EL (cell line): ENCODE results near the gene RTBDN.

Source experiments
- DNase-seq: peaks from one replicate; pipeline ENCODE4 v3.0.0-alpha.2; 2016

Gene RTBDN

GRCh38 chr19:12791345-12792050 is 42.9 kb downstream of the RTBDN start, which contains the start of gene JUNB:
Gene JUNB, plus strand, starts transcription at chr19:12791486. Its CDS starts 286 bp downstream, at chr19:12791772.
- DNase-seq: peak; percentile 97

DNA sequence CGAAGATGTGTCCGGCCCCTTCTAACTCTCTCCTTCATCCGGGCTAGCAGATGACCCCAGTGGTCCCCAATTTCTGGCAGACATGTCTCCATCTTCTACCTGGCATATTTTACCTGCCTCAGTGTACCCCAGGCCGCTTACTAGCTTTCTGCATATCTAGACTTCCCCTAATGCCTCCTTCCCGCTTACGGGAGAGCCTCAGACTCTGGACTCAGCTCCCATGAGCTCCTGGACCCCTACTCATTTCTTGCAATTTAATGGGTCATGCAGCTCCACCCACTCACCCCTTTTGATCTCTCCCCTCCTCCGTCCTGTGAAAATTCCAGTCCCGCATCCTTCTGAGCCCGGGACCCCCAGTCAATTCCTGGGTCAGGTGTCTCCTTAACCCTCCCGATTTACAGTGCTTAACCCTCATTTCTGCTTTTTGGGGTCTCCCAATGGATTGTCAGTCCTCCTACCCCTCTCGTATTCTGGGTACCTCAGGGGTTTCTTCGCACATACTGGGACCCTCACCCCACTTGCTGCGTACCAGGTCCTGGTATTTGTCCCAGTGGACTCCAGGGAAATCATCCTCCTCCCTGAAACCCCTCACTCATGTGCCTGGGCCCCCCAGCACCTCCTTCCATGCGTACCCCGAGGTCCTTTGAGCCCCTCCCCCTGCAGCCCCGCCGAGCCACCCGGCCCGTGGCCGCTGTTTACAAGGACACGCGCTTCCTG is 43.6 kb downstream of the RTBDN start:
- peak; percentile 25 for DNase-seq

DNA sequence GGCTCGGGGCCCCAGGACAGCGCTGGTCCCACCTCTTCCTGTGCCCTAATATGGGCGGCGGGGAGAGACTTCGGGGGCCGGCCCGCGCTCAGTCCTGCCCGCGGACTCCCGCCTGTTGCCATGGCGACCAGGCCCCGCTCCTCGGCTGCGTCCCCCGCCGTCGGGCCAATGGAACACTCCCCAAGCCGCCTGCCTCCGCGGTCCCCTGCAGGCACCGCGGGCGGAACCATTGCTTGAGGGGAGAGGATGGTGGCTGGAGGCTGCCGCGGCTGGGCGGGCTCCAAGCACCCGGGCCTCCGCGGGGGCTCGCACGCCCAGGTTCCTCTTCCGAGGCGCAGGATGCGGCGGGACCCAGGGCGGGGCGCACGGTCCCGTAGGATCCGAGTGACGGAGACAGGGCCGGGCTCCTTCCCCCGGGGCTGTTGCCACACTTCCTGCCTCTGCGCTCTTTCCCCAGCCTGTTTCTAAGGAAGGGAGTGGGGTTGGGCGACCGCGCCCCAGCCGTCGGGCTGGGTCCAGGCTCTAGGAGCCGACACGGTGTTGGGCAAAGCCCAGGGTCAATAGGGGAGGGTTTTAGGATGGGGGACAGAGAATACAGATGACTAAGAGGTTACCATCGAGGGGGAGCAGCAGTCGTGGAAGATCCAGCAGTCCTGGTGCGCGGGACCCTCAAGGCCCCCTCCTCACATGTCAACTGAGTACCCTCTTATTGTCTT is 44.3 kb downstream of the RTBDN start:
- DNase-seq: peak; percentile 97

- DNase-seq: peak; percentile 41
These were observed 45.1 kb downstream of the RTBDN start for GRCh38 chr19:12789098-12789903.

GRCh38 chr19:12788682-12789097 is 45.7 kb downstream of the RTBDN start:
- DNase-seq: peak; percentile 77

GRCh38 chr19:12788042-12788681 is 46.2 kb downstream of the RTBDN start:
- no peak for DNase-seq

GRCh38 chr19:12787458-12787857 is 46.9 kb downstream of the RTBDN start:
- DNase-seq: no peak

- DNase-seq: no peak
These were observed 47.4 kb downstream of the RTBDN start for GRCh38 chr19:12786952-12787351.

DNA sequence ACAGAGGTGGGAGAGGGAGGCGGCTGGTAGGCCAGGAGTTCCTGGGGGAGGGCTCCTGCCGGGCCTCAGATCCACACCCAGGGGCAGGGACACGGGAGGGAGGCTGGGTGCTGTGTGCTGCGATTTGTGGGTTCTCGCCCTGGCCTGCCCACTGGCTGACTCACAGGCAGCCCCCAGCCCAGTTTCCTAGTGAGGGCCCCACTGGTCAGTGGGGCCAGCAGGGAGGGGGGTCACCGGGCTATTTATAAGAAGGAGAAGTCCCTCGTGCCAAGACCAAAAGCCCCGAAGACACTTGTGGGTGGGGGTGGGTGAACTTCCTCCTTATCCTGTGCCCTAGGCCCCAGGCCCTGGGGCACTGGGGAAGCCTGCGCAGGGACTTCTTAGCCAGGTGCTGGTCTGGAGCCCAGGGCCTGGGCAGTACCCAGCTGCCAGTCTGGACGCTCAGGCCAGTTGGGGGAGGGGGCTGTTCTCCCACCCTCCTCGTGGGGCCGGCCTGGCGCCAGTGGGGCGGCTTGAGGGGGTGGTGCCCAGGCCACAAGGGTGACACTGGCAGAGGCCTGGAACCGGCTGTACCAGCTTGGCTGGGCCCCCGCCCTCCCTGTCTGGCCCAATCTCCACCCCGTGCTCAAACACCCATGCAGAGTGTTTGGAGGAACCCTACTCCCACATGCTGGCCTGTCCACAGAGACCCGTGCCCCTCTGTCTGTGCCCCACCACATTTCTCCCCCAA is 48.1 kb downstream of the RTBDN start:
- no peak for DNase-seq

DNA sequence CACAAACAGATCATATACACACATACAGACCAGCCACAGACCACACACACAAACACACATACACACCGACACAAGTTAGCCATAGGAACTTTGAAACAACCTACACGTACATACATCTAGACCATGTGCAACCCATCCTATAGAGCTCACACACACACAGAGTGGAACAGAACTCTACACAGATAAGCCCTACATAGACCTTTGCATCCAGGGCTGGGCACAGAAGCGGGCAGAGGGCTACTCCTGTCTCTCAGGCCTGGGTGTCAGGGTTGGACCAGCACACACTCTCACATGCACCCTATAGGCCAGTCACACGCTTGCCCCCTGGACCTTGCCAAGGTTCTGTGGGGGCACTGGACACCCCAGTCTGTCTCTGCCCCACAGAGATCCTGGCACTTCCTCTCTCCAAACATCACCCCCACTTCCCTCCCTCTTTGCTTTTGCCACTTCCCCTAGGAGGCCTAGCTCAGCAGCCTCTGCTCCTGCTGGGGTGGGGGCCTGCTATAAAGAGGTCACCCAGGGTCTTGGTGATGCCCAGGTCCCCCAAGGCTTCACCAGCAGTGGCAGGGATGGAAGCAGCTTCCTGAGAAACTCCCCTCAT is 48.8 kb downstream of the RTBDN start:
- no peak for DNase-seq

- no peak for DNase-seq
These were observed 49.4 kb downstream of the RTBDN start for GRCh38 chr19:12784871-12785430.

DNA sequence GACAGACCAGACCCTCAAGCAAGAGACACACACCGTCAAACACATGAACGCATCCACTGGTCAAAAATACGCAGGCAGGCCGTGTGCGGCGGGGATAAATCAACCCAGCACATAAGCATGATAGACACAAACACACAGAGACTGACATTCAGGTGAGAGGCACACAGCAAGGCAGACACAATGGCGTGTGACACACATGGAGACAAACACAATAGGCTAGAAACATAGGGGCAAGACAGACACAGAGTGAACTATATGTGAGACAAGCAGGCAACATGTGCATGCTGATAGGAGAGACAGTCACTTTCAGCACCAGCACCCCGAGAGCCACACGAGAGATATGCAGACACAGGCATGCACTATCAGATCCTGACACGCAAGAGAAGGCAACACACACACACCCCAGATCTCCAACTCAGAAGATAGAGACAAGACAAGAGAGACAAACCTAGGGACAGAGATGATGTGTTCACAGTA is 49.9 kb downstream of the RTBDN start:
- DNase-seq: no peak

GRCh38 chr19:12783849-12784393 is 50.5 kb downstream of the RTBDN start:
- DNase-seq: peak; percentile 47

GRCh38 chr19:12783291-12783848 is 51.0 kb downstream of the RTBDN start:
- DNase-seq: no peak

- peak; percentile 80 for DNase-seq
These were observed 51.7 kb downstream of the RTBDN start for GRCh38 chr19:12782424-12783290.

DNA sequence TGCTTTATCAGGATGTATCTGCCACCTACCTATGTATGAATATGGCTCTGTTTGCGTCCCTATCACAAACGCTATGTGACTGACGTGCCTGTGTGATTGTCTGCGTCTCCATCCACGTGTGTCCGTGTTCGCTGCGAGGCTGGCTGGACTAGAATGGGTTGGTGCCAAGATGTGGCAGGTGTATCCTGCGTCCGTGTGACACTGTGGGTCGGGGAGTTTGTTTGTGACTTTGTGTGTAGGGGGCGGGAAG is 52.3 kb downstream of the RTBDN start:
- DNase-seq: no peak

DNA sequence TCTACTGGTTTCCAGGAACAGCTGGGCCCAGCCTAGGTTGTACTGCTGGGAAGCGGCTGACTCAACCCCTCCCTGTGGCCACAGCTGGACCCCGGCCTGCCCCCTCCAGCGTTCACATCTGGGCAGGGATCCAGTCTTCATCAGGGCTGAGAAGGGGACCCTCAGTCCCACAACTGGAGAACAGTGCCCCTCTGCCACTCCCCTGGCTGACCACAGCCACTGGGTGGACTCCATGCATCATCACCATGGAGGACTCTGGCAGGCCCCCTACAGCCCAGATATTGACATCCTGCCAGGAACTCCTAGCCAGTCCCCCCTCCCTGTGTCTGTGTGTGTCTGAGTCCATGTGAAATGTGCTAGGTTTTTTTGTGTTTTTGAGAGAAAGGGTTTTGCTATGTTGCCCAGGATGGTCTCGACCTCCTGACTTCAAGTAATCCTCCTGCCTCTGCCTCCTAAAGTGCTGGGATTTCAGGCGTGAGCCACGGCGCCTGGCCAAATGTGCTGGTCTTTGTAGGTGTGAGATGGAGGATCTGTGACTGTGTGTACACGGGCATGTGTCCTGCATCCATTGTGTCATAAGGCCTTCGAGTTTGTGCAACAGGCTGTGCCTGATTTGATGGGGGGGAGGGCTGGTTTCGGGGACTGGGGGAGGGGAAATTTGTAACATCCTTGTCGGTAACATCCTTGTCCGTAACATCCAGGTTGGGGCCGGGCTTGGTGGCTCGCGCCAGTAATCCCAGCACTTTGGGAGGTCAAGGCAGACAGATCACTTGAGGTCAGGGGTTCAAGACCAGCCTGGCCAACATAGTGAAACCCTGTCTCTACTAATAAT is 55.0 kb downstream of the RTBDN start:
- DNase-seq: peak; percentile 74

DNA sequence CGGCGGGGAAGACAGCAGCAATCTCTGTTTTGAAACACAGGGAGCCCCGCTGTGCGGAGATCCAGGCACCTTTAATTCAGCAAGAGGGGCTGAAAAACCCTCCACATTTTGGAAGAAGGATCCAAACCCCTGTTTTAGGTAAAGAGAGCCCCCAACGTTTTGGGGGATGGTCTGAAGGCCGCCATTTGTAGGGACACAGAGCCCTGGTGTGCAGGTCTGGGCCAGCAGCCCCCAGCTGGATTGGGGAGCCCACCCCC is 55.5 kb downstream of the RTBDN start:
- DNase-seq: no peak
